Activated gamma-delta T cell treated with anti-CD3 and anti-CD28 coated beads, Interleukin-2, amount 50 U/mL, for 16 hours (primary cell): ENCODE measurements around the gene HRK.

Source experiments
- DNase-seq: peaks from one replicate; pipeline ENCODE4 v3.0.0-alpha.2; 2020; ENCODE audit warnings: low read depth

Gene HRK

GRCh38 chr12:116881325-116881876 is at the start of gene HRK:
TSS of gene HRK (minus strand) at chr12:116881441. CDS start at chr12:116881307, 134 bp downstream.
- no peak for DNase-seq

GRCh38 chr12:116929885-116930284 is 48.6 kb upstream of the HRK start:
- no peak for DNase-seq

GRCh38 chr12:116928504-116928903 is 47.3 kb upstream of the HRK start:
- no peak for DNase-seq

GRCh38 chr12:116927244-116927940 is 46.2 kb upstream of the HRK start:
- DNase-seq = no peak

GRCh38 chr12:116926283-116927243 is 45.3 kb upstream of the HRK start:
- no peak for DNase-seq

- peak; percentile 17 for DNase-seq
These were observed 43.6 kb upstream of the HRK start for GRCh38 chr12:116924558-116925453.

- DNase-seq = no peak
These were observed 41.1 kb upstream of the HRK start for GRCh38 chr12:116922194-116922897.

- no peak for DNase-seq
These were observed 39.7 kb upstream of the HRK start for GRCh38 chr12:116920939-116921338.

- no peak for DNase-seq
These were observed 38.7 kb upstream of the HRK start for GRCh38 chr12:116919706-116920485.

- DNase-seq = no peak
These were observed 38.0 kb upstream of the HRK start for GRCh38 chr12:116919247-116919661.

GRCh38 chr12:116918464-116918863 is 37.2 kb upstream of the HRK start:
- DNase-seq = no peak

- peak; percentile 67 for DNase-seq
These were observed 35.5 kb upstream of the HRK start for GRCh38 chr12:116916714-116917114.

- DNase-seq = no peak
These were observed 34.9 kb upstream of the HRK start for GRCh38 chr12:116916122-116916521.

- no peak for DNase-seq
These were observed 34.1 kb upstream of the HRK start for GRCh38 chr12:116915326-116915725.

GRCh38 chr12:116910645-116911451 is 29.6 kb upstream of the HRK start, which contains the start of gene FBXW8:
TSS of gene FBXW8 (plus strand) at chr12:116910950. CDS start at chr12:116911038, 88 bp downstream.
- DNase-seq = peak; percentile 41

- no peak for DNase-seq
These were observed 29.0 kb upstream of the HRK start for GRCh38 chr12:116910280-116910644.

- DNase-seq = no peak
These were observed 25.0 kb upstream of the HRK start for GRCh38 chr12:116906285-116906684.

- DNase-seq = no peak
These were observed 22.6 kb upstream of the HRK start for GRCh38 chr12:116903818-116904217.

- no peak for DNase-seq
These were observed 20.4 kb upstream of the HRK start for GRCh38 chr12:116901612-116902011.
